Cardiac septum (tissue), 1 donor: ENCODE data around the gene TSSK2. TPM values are rescaled to one million over a fixed set of nuclear protein-coding genes. Genes with fewer than 3 reads are reported as not detected.
A peak's percentile ranks its signal among the peaks of the same experiment; 100 is the strongest.

Experiments
- DNase-seq: peaks from one replicate; pipeline ENCODE4 v3.0.0-alpha.2; 2020; ENCODE audit warnings: low spot score
- intact Hi-C: fragments of 100-400 bp; cut with DNase I; formaldehyde crosslinking; loops from one replicate; pipeline ENCODE4 v1.14.0; 2022
- total RNA-seq: library from RNA; stranded (reverse); fragmentation: NEBNext Ultra II Directional; extraction: Animal tissue kit (Norgen Biotek cat#: 25700); gene quantifications from one replicate; pipeline ENCODE4 v1.2.1, GENCODE V29; 2021
- donor health status: DM: no; HTN: no; CAD: no.

TSSK2 gene
- total RNA-seq, 1 donor from 2014 or later: not detected

- intact Hi-C loops: no loop called here
- no peak for DNase-seq
These were observed 25.0 kb upstream of the TSSK2 start for GRCh38 chr22:19105867-19106802.

GRCh38 chr22:19106886-19107729 is 24.0 kb upstream of the TSSK2 start:
- intact Hi-C loops: no loop called here
- DNase-seq: no peak

- no peak for DNase-seq
- intact Hi-C loops: no loop called here
These were observed 23.4 kb upstream of the TSSK2 start for GRCh38 chr22:19107730-19108074.

- peak; percentile 51 for DNase-seq
- intact Hi-C loops: no loop called here
These were observed 22.3 kb upstream of the TSSK2 start for GRCh38 chr22:19108807-19109197.

GRCh38 chr22:19109198-19110063 is 21.7 kb upstream of the TSSK2 start:
- peak; percentile 76 for DNase-seq
- intact Hi-C loops: no loop called here

- intact Hi-C loops: no loop called here
- peak; percentile 6 for DNase-seq
These were observed 21.0 kb upstream of the TSSK2 start for GRCh38 chr22:19110064-19110458.

GRCh38 chr22:19110646-19111045 is 20.5 kb upstream of the TSSK2 start:
- intact Hi-C loops: no loop called here

GRCh38 chr22:19111140-19111539 is 20.0 kb upstream of the TSSK2 start:
- intact Hi-C loops: no loop called here
- peak; percentile 31 for DNase-seq

More at GRCh38 chr22:19110646-19111045, 20.5 kb upstream of the TSSK2 start:
- DNase-seq: no peak

GRCh38 chr22:19111584-19111983 is 19.5 kb upstream of the TSSK2 start:
- intact Hi-C loops: no loop called here
- peak; percentile 6 for DNase-seq

- intact Hi-C loops: no loop called here
- no peak for DNase-seq
These were observed 17.7 kb upstream of the TSSK2 start for GRCh38 chr22:19113429-19113828.

- intact Hi-C loops: no loop called here
- DNase-seq: peak; percentile 62
These were observed 16.0 kb upstream of the TSSK2 start for GRCh38 chr22:19114984-19115552.

- DNase-seq: peak; percentile 51
- intact Hi-C loops: no loop called here
These were observed 15.5 kb upstream of the TSSK2 start for GRCh38 chr22:19115628-19116027.

- no peak for DNase-seq
- intact Hi-C loops: no loop called here
These were observed 14.0 kb upstream of the TSSK2 start for GRCh38 chr22:19117111-19117512.

- intact Hi-C loops: no loop called here
- no peak for DNase-seq
These were observed 12.7 kb upstream of the TSSK2 start for GRCh38 chr22:19118329-19118880.

- DNase-seq: no peak
- intact Hi-C loops: loop anchor here (5.0 to 10.0 kb wide), 3 partner anchors 57 to 315 kb away; partner anchors contain the start of genes CLTCL1, HIRA, MRPL40 and SLC25A1
These were observed 11.2 kb upstream of the TSSK2 start for GRCh38 chr22:19119949-19120348.

- intact Hi-C loops: loop anchor here (5.0 to 10.0 kb wide), 3 partner anchors 56 to 314 kb away; partner anchors contain the start of genes CLTCL1, HIRA, MRPL40 and SLC25A1
- peak; percentile 83 for DNase-seq
These were observed 10.1 kb upstream of the TSSK2 start for GRCh38 chr22:19120829-19121630.

GRCh38 chr22:19121631-19122142 is 9.4 kb upstream of the TSSK2 start:
- intact Hi-C loops: loop anchor here (1.0 to 10.0 kb wide), 4 partner anchors 23 to 313 kb away; partner anchors contain the start of genes CLTCL1, ESS2, HIRA and MRPL40
- DNase-seq: peak; percentile 83
